ENCODE results near the gene NPDC1. TPM values are rescaled to one million over a fixed set of nuclear protein-coding genes. Genes with fewer than 3 reads are reported as not detected.
"Not testable (repeated sequence)": the region's sequence is repeated elsewhere in the genome, so short reads cannot be mapped to it uniquely, and the experiment has no call there.

Gene NPDC1
- total RNA-seq, 1 donor from 2014 or later, result 68.0 TPM

GRCh38 chr9:137063311-137064026 lies 17.5 kb upstream of the NPDC1 start:
- no peaks in the 10 kb centered on the region for H3K36me3 Mint-ChIP-seq
- peaks cover 14% of the 10 kb centered on the region for H3K27me3 Mint-ChIP-seq
- no peak for DNase-seq (ENCODE audit: extremely low spot score, unreplicated experiment)
- H3K4me1 Mint-ChIP-seq (ENCODE audit: unreplicated experiment), result peaks cover 4% of the 10 kb centered on the region
- no peaks in the 10 kb centered on the region for H3K9me3 Mint-ChIP-seq
- H3K27ac Mint-ChIP-seq, result no peak overlapping the region
- TF ChIP-seq, protein P1, sequence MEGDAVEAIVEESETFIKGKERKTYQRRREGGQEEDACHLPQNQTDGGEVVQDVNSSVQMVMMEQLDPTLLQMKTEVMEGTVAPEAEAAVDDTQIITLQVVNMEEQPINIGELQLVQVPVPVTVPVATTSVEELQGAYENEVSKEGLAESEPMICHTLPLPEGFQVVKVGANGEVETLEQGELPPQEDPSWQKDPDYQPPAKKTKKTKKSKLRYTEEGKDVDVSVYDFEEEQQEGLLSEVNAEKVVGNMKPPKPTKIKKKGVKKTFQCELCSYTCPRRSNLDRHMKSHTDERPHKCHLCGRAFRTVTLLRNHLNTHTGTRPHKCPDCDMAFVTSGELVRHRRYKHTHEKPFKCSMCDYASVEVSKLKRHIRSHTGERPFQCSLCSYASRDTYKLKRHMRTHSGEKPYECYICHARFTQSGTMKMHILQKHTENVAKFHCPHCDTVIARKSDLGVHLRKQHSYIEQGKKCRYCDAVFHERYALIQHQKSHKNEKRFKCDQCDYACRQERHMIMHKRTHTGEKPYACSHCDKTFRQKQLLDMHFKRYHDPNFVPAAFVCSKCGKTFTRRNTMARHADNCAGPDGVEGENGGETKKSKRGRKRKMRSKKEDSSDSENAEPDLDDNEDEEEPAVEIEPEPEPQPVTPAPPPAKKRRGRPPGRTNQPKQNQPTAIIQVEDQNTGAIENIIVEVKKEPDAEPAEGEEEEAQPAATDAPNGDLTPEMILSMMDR (conservative IDR thresholded peaks at IDR 0.05), result no peak
- no peak overlapping the region for H3K4me3 Mint-ChIP-seq

- H3K36me3 Mint-ChIP-seq; H3K27ac Mint-ChIP-seq; DNase-seq (ENCODE audit: extremely low spot score, unreplicated experiment); H3K4me3 Mint-ChIP-seq; H3K9me3 Mint-ChIP-seq; H3K4me1 Mint-ChIP-seq (ENCODE audit: unreplicated experiment): not testable (repeated sequence)
- peaks cover 17% of the 10 kb centered on the region for H3K27me3 Mint-ChIP-seq
Observed at GRCh38 chr9:137062798-137063197, 16.8 kb upstream of the NPDC1 start.

DNA sequence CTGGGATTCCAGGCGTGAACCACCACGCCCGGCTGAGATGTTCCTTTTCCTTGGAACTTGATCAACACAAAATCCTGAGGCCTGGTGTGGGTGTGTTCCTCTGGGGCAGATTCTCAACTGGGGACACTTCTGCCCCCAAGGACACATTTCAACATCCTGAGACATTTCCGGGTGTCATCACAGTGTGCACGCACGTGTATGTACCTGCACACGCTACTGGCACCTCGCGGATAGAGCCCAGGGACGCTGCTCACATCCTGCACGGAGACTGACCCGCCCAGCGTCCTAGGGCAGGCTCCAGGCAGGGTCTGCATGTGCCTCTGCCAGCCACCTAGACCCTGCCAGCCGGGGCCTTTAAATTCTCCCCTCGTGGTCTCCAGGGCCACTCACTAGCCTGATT lies 16.4 kb upstream of the NPDC1 start:
- TF ChIP-seq, protein P1 (conservative IDR thresholded peaks at IDR 0.05), result no peak
- Mint-ChIP-seq H3K9me3 (no peaks in the 10 kb centered on the region), H3K4me3 (no peak overlapping the region), H3K4me1 (ENCODE audit: unreplicated experiment) (no peaks in the 10 kb centered on the region), H3K27ac (no peak overlapping the region), H3K27me3 (peaks cover 20% of the 10 kb centered on the region), H3K36me3 (no peaks in the 10 kb centered on the region)
- DNase-seq (ENCODE audit: extremely low spot score, unreplicated experiment), result no peak

GRCh38 chr9:137058521-137059234 lies 12.7 kb upstream of the NPDC1 start:
- no peak overlapping the region for H3K4me3 Mint-ChIP-seq
- no peaks in the 10 kb centered on the region for H3K9me3 Mint-ChIP-seq
- TF ChIP-seq, protein P1 (conservative IDR thresholded peaks at IDR 0.05), result no peak
- peaks cover 40% of the 10 kb centered on the region for H3K27me3 Mint-ChIP-seq
- no peak overlapping the region for H3K27ac Mint-ChIP-seq
- no peaks in the 10 kb centered on the region for H3K36me3 Mint-ChIP-seq
- no peak for DNase-seq (ENCODE audit: extremely low spot score, unreplicated experiment)
- no peaks in the 10 kb centered on the region for H3K4me1 Mint-ChIP-seq (ENCODE audit: unreplicated experiment)

DNA sequence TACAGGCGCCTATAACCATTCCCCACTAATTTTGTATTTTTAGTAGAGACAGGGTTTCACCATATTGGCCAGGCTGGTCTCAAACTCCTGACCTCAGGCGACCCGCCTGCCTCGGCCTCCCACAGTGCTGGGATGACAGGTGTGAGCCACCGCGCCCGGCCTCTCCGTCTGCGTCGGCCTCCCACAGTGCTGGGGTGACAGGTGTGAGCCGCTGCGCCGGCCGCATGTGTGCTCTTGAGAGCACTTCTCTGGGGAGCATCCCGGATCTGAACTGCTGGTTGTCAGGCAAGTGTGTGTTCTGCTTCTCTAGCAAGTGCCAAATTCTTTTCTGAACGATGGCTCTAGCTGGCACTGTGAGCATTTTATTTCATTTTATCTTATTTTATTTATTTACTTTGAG lies 11.6 kb upstream of the NPDC1 start:
- Mint-ChIP-seq H3K9me3 (no peaks in the 10 kb centered on the region), H3K4me1 (ENCODE audit: unreplicated experiment) (no peaks in the 10 kb centered on the region), H3K27me3 (peaks cover 45% of the 10 kb centered on the region), H3K4me3 (no peak overlapping the region), H3K36me3 (no peaks in the 10 kb centered on the region), H3K27ac (no peak overlapping the region)
- TF ChIP-seq, protein P1 (conservative IDR thresholded peaks at IDR 0.05), result no peak
- no peak for DNase-seq (ENCODE audit: extremely low spot score, unreplicated experiment)

GRCh38 chr9:137056739-137057415 lies 10.9 kb upstream of the NPDC1 start:
- Mint-ChIP-seq H3K4me1 (ENCODE audit: unreplicated experiment) (no peaks in the 10 kb centered on the region), H3K9me3 (no peaks in the 10 kb centered on the region), H3K27ac (no peak overlapping the region), H3K4me3 (no peak overlapping the region), H3K36me3 (no peaks in the 10 kb centered on the region), H3K27me3 (peaks cover 52% of the 10 kb centered on the region)
- DNase-seq (ENCODE audit: extremely low spot score, unreplicated experiment), result no peak
- TF ChIP-seq, protein P1 (conservative IDR thresholded peaks at IDR 0.05), result no peak

Measured in type B pancreatic cell (in vitro differentiated cells).